Fibroblast of villous mesenchyme (primary cell): ENCODE measurements around the gene MYBBP1A. TPM values are rescaled to one million over a fixed set of nuclear protein-coding genes. Genes with fewer than 3 reads are reported as not detected.

ENCODE experiments used
- DNase-seq: peaks from one replicate; pipeline ENCODE4 v3.0.0-alpha.2; 2010; ENCODE audit warnings: low read depth
- H3K4me3 ChIP-seq: 2 replicates; pipeline ENCODE4 v1.5.1; 2011; ENCODE audit warnings: low read depth, mild to moderate bottlenecking, low read length
- CTCF ChIP-seq: IDR thresholded peaks from 2 replicates; pipeline ENCODE4 v1.5.1; 2012; ENCODE audit warnings: low read depth, mild to moderate bottlenecking, low read length; ENCODE audit not compliant: insufficient read depth
- total RNA-seq: library from RNA; depleted of rRNA; stranded (reverse); fragments of >200 nt; gene quantifications from 2 replicates; pipeline ENCODE4 v1.2.3, GENCODE V29; 2012

MYBBP1A gene
- total RNA-seq, 1 donor, result 61.7 TPM

DNA sequence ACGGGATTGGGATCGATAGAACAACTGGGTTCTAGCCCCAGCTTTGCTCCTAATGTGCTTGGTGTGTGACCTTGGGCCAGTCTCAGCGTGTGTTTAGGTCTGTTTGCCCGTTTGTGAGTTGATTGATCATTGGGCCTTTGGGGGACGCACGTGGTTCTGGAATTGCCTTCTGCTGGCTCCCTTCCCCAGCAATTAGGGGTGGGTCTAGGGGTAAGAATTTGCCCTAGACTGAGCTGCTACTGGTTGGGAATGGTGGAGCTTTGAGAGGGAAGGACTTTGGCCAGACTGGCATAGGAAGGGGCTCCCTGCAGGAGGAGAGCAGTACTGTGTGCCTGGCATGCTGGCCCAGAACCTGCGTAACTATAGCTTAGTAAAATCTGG lies 55.0 kb downstream of the MYBBP1A start:
- no peak overlapping the region for H3K4me3 ChIP-seq
- DNase-seq, result no peak
- TF ChIP-seq CTCF, result no peak

DNA sequence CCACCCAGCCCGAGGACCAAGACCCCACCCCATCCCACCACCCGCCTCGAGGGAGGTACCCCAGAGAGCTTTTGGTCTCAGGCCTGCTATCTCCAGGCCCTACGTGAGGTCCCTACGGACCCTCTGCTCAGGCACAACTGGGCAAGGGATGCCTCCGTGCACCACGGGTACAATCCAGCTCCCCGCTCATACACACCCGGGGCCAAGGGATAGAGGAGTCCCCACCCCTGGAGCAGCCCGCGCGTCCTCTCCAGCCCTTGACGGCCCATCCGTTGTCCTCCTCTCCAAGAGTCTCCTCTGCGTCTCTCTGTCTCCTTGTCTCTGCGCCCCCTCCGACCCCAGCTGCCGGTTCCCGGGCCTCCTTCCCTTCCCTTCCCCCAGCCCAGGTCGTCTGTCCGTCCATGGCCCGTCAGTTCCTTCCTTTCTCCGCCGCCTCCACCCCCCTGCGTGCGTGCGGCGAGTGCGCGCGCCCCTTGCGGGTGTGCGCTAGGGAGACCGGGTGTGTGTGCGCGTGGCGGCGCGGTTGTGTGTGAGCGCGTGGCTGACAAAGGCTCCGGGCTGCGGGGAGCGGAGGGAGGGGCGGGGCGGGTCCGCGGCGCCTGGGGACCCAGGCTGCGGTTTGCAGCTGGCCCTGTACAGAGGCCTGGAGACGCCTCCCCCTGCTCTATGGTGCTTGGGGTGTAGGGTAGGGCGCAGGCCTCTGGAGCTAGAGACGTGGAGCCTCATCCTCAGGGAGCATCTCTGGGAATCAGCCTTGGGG lies 55.6 kb downstream of the MYBBP1A start:
- no peak for DNase-seq
- no peak for TF ChIP-seq CTCF
- no peak overlapping the region for H3K4me3 ChIP-seq

GRCh38 chr17:4498461-4499397 lies 56.5 kb downstream of the MYBBP1A start, which contains the start of gene SPNS2:
SPNS2 (plus strand) TSS chr17:4498881; CDS start chr17:4499048, 167 bp downstream.
- DNase-seq, result peak; percentile 30
- no peak for TF ChIP-seq CTCF
- H3K4me3 ChIP-seq, result no peak within 1 kb of the TSS

DNA sequence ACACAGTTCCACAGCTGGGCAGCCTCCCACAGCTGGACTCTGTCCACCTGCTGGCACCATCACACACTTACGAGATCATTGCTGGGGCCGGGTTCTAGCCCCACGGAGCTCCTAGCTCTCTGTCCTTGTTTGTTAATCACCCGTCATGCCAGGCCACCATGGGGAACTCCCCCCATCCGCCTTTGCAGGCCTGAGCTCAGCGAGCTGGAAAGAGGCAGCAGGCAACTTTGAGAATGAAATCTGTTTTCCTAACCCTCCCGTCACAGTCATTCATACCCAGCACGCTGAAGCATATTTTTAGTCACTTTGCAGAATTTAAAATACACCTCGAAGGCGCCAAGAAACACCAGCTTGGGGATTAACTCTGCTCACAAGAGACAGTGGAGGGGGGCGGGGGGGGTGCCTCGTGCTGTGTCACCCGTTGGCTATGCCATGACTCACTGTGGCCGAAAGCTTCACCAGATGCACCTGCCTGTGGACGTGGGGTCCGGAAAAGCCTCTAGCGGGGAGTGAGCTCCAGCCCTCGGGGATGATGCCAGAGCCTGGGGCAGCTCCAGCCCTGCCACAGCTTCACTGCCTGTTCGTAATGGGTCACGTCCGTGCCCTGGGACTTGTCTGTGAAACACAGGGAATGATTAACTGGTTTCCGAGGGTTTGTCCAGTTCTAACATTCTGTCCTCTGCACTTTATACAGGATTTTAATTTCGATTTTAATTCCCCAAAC lies 57.9 kb downstream of the MYBBP1A start:
- no peak for TF ChIP-seq CTCF
- no peak overlapping the region for H3K4me3 ChIP-seq
- no peak for DNase-seq

- no peak for TF ChIP-seq CTCF
- DNase-seq, result peak; percentile 64
- no peak overlapping the region for H3K4me3 ChIP-seq
These were observed 62.2 kb downstream of the MYBBP1A start for GRCh38 chr17:4492721-4493561.

DNA sequence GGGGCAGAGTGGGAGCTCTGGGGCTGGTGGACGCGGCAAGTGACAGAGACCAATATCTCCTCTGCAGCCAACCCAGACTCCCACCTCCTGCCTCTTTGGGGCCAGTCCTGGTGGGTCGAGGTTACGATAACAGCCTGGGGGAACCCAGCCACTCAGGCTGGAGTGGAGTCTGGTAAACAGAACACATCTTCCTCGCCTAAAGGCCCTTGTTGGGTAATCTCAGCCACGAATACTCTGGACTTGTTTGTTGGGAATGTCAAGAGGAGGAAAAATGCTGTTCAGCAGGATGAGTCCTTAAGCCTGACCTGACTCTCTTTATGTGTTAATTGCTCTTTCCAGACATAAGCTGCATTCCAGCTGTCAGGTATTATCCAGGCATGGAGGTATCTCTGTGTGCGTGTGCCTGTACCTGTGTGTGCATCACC lies 64.5 kb downstream of the MYBBP1A start:
- no peak for DNase-seq
- H3K4me3 ChIP-seq, result no peak overlapping the region
- TF ChIP-seq CTCF, result no peak
